A673 (cell line): ENCODE measurements around the gene POU1F1. TPM values are rescaled to one million over a fixed set of nuclear protein-coding genes. Genes with fewer than 3 reads are reported as not detected.

Experiments
- Bru-seq: library from RNA; stranded (reverse); fragments of 400-500 nt; gene quantifications from one replicate; lab custom pipeline; 2021; lab: Mats Ljungman, UMichigan
- BruChase-seq, 2 experiments: library from RNA; stranded (reverse); fragments of 400-500 nt; gene quantifications; one replicate each; lab custom pipeline; 2021; lab: Mats Ljungman, UMichigan
- BruUV-seq: library from RNA; stranded (reverse); fragments of 400-500 nt; replicated peaks from 2 replicates; lab custom pipeline; 2021; lab: Mats Ljungman, UMichigan
- CTCF ChIA-PET: fragments of 300-600 bp; sonication (Branson Sonifier 250); formaldehyde crosslinking; loops from one replicate; lab custom pipeline; 2022; ENCODE audit warnings: antibody characterized with exemption; lab: Charles Lee
- POLR2A ChIA-PET: fragments of 300-600 bp; sonication (Branson Sonifier 250); formaldehyde crosslinking; loops from one replicate; lab custom pipeline; 2022; ENCODE audit warnings: antibody characterized with exemption; ENCODE audit not compliant: low non-redundant PET; lab: Charles Lee
- DNase-seq: peaks from one replicate; pipeline ENCODE4 v3.0.0-alpha.2; 2015; ENCODE audit warnings: low spot score
- H3K27ac ChIP-seq: fragments of 200-600 bp; sonication (generic); 2 replicates; pipeline ENCODE4 v1.5.1; 2016; ENCODE audit warnings: mixed run types, low read depth, mild to moderate bottlenecking, mixed read lengths, antibody characterized with exemption, low read length; ENCODE audit not compliant: poor library complexity, severe bottlenecking
- H3K27me3 ChIP-seq: fragments of 200-600 bp; sonication (generic); replicated peaks from 2 replicates; pipeline ENCODE4 v1.6.1; 2017; ENCODE audit warnings: mixed run types, low read depth, mild to moderate bottlenecking, mixed read lengths, antibody characterized with exemption, low read length; ENCODE audit not compliant: insufficient read depth, poor library complexity
- H3K36me3 ChIP-seq: fragments of 200-600 bp; sonication (generic); 2 replicates; pipeline ENCODE4 v1.6.1; 2016; ENCODE audit warnings: mixed run types, mild to moderate bottlenecking, mixed read lengths, antibody characterized with exemption, low read length; ENCODE audit not compliant: insufficient read depth, poor library complexity, severe bottlenecking
- H3K4me1 ChIP-seq: fragments of 200-600 bp; sonication (generic); 2 replicates; pipeline ENCODE4 v1.6.1; 2017; ENCODE audit warnings: mixed run types, mild to moderate bottlenecking, mixed read lengths, antibody characterized with exemption, low read length; ENCODE audit not compliant: insufficient read depth, poor library complexity, severe bottlenecking
- H3K4me3 ChIP-seq: fragments of 200-600 bp; sonication (generic); 2 replicates; pipeline ENCODE4 v1.5.1; 2016; ENCODE audit warnings: low read depth, mixed run types, mild to moderate bottlenecking, mixed read lengths, low read length; ENCODE audit not compliant: poor library complexity, severe bottlenecking
- H3K9me3 ChIP-seq: fragments of 200-600 bp; sonication (generic); 2 replicates; pipeline ENCODE4 v1.6.1; 2016; ENCODE audit warnings: mixed run types, low read depth, mild to moderate bottlenecking, mixed read lengths, antibody characterized with exemption, low read length; ENCODE audit not compliant: poor library complexity, severe bottlenecking
- EZH2 ChIP-seq: fragments of 200-600 bp; sonication (generic); IDR thresholded peaks from 2 replicates; pipeline ENCODE4 v1.6.1; 2017; ENCODE audit warnings: borderline replicate concordance, low read depth, mild to moderate bottlenecking, mixed read lengths, antibody characterized with exemption, low read length; ENCODE audit not compliant: poor library complexity, severe bottlenecking
- intact Hi-C: fragments of 100-400 bp; cut with micrococcal nuclease; formaldehyde crosslinking; loops from one replicate; pipeline ENCODE4 v1.10.0; 2022; ENCODE audit not compliant: unreplicated experiment
- long read RNA-seq: library from polyadenylated mRNA; stranded (forward); transcript quantifications from one replicate; pipeline ENCODE4 v2.0.0, GENCODE V29; 2022
- total RNA-seq: library from RNA; stranded (reverse); gene quantifications from 2 replicates; pipeline ENCODE4 v1.2.3, GENCODE V29; 2021
- TF ChIP-seq, protein P1 (sequence below): fragments of 300-800, 200-600 bp; sonication (generic); conservative IDR thresholded peaks from 2 replicates; pipeline ENCODE4 v1.5.1; 2017; ENCODE audit warnings: low read depth, mild to moderate bottlenecking, antibody characterized with exemption, low read length, moderate library complexity, mixed read lengths

Gene POU1F1, protein sequence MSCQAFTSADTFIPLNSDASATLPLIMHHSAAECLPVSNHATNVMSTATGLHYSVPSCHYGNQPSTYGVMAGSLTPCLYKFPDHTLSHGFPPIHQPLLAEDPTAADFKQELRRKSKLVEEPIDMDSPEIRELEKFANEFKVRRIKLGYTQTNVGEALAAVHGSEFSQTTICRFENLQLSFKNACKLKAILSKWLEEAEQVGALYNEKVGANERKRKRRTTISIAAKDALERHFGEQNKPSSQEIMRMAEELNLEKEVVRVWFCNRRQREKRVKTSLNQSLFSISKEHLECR
- 47.5 and 50.6 TPM in 2 replicates for total RNA-seq
- percentile 86 among the genes with signal in this experiment for Bru-seq, nascent RNA
- percentile 81 among the genes with signal in this experiment for BruChase-seq, experiment 1, labeled RNA remaining after a 2-hour chase
- BruChase-seq, experiment 2, labeled RNA remaining after a 6-hour chase: percentile 89 among the genes with signal in this experiment
- long read RNA-seq, transcript POU1F1-202 (6 exons, 1,491 nt): major isoform, 81 of 89 reads
- long read RNA-seq, partial matches to known transcripts: 4 of 89 reads
- long read RNA-seq, other reads (novel, unspliced or antisense): 2 of 89 reads

DNA sequence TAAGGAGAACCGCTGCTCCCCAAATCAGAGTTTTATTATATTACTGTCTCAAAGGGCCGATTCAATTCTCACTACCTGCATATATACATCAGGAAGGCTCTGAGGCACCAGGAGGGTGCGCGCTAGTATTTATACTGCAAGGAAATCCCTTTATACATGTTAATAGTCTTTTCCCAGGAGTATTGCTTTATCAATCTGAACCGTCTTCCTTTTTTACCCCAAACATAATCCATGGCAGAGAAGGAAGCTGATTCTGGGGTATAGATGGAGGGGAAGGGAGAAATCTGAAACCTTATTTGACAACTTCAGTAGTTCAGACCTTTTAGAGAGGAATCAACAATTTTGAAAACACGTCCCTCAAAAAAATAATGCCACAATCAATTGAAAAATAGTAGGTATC, at the start of gene POU1F1:
TSS of gene POU1F1 (minus strand) at position 101 of the 400 bp plus-strand sequence. CDS start 122 bp downstream, outside the sequence.
- Histone ChIP-seq H3K36me3 (no peaks in the 10 kb centered on the region), H3K4me3 (peak within 1 kb of the TSS; percentile 50), H3K27ac (peak within 1 kb of the TSS; percentile 72), H3K27me3 (no peaks in the 10 kb centered on the region), H3K4me1 (peaks cover 26% of the 10 kb centered on the region), H3K9me3 (no peaks in the 10 kb centered on the region)
- DNase-seq: peak; percentile 76
- intact Hi-C loops: no loop called here
- CTCF ChIA-PET: no interaction called here
- POLR2A ChIA-PET: no interaction called here
- TF ChIP-seq, protein P1, sequence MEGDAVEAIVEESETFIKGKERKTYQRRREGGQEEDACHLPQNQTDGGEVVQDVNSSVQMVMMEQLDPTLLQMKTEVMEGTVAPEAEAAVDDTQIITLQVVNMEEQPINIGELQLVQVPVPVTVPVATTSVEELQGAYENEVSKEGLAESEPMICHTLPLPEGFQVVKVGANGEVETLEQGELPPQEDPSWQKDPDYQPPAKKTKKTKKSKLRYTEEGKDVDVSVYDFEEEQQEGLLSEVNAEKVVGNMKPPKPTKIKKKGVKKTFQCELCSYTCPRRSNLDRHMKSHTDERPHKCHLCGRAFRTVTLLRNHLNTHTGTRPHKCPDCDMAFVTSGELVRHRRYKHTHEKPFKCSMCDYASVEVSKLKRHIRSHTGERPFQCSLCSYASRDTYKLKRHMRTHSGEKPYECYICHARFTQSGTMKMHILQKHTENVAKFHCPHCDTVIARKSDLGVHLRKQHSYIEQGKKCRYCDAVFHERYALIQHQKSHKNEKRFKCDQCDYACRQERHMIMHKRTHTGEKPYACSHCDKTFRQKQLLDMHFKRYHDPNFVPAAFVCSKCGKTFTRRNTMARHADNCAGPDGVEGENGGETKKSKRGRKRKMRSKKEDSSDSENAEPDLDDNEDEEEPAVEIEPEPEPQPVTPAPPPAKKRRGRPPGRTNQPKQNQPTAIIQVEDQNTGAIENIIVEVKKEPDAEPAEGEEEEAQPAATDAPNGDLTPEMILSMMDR: peak; percentile 49
- no peak for TF ChIP-seq EZH2
- no TSS peak for BruUV-seq

DNA sequence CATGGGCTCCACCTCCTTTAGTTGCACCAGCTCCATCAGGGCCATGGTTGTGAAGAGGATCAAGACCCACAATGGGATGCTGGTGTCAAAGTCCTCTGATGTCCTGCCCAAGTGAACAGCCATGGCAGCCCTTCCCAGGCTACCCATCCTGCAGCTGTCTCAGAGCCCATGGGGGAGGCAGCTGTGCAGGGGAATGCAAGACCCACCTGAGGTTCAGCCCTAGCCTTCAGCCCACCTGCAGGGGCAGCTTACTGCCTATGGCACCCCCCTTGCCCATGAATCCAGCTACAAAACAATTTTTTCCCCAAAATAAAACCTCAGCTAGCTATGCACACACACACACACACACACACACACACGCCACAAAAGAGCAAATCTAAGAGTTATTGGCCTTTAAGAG, 48.2 kb upstream of the POU1F1 start:
- intact Hi-C loops: no loop called here
- ChIA-PET CTCF (no interaction called here), POLR2A (no interaction called here)
- no peaks in the 10 kb centered on the region for H3K27me3 ChIP-seq
- H3K4me3 ChIP-seq: no peak overlapping the region
- TF ChIP-seq, protein P1: no peak
- TF ChIP-seq EZH2: no peak
- no peak overlapping the region for H3K27ac ChIP-seq
- no peak for DNase-seq
- BruUV-seq: no TSS peak
- H3K4me1 ChIP-seq: peaks cover 12% of the 10 kb centered on the region
- no peaks in the 10 kb centered on the region for H3K36me3 ChIP-seq
- H3K9me3 ChIP-seq: no peaks in the 10 kb centered on the region

- CTCF ChIA-PET: no interaction called here
- Histone ChIP-seq H3K4me3 (no peak overlapping the region), H3K36me3 (no peaks in the 10 kb centered on the region), H3K27me3 (no peaks in the 10 kb centered on the region), H3K4me1 (peaks cover 30% of the 10 kb centered on the region), H3K27ac (no peak overlapping the region), H3K9me3 (no peaks in the 10 kb centered on the region)
- DNase-seq: peak; percentile 86
- no TSS peak for BruUV-seq
- TF ChIP-seq, protein P1: no peak
- no peak for TF ChIP-seq EZH2
- POLR2A ChIA-PET: no interaction called here
- intact Hi-C loops: no loop called here
Measured at GRCh38 chr3:87320756-87321626, 44.6 kb upstream of the POU1F1 start.
